GM12872 (cell line): ENCODE results near the gene RPS15.

Source experiments
- CTCF ChIP-seq: IDR thresholded peaks from 3 replicates; pipeline ENCODE4 v1.5.1; 2011; ENCODE audit warnings: low read depth, mild to moderate bottlenecking, low read length, moderate library complexity; ENCODE audit not compliant: insufficient read depth

RPS15 gene

GRCh38 chr19:1423436-1424191 is 14.6 kb upstream of the RPS15 start:
- TF ChIP-seq CTCF, result no peak

- no peak for TF ChIP-seq CTCF
Observed at GRCh38 chr19:1424192-1424955, 13.8 kb upstream of the RPS15 start.

GRCh38 chr19:1425102-1425837 is 12.9 kb upstream of the RPS15 start:
- no peak for TF ChIP-seq CTCF

- TF ChIP-seq CTCF, result no peak
Observed at GRCh38 chr19:1425902-1426301, 12.3 kb upstream of the RPS15 start.

- no peak for TF ChIP-seq CTCF
Observed at GRCh38 chr19:1426736-1427135, 11.5 kb upstream of the RPS15 start.

GRCh38 chr19:1427221-1427920 is 10.8 kb upstream of the RPS15 start:
- no peak for TF ChIP-seq CTCF
